Measurements from ENCODE around the gene GARNL3. TPM values are rescaled to one million over a fixed set of nuclear protein-coding genes. Genes with fewer than 3 reads are reported as not detected.
A peak's percentile ranks its signal among the peaks of the same experiment; 100 is the strongest.

Gene GARNL3
- total RNA-seq, 1 experiment from 2014 or later: 1.9 TPM

DNA sequence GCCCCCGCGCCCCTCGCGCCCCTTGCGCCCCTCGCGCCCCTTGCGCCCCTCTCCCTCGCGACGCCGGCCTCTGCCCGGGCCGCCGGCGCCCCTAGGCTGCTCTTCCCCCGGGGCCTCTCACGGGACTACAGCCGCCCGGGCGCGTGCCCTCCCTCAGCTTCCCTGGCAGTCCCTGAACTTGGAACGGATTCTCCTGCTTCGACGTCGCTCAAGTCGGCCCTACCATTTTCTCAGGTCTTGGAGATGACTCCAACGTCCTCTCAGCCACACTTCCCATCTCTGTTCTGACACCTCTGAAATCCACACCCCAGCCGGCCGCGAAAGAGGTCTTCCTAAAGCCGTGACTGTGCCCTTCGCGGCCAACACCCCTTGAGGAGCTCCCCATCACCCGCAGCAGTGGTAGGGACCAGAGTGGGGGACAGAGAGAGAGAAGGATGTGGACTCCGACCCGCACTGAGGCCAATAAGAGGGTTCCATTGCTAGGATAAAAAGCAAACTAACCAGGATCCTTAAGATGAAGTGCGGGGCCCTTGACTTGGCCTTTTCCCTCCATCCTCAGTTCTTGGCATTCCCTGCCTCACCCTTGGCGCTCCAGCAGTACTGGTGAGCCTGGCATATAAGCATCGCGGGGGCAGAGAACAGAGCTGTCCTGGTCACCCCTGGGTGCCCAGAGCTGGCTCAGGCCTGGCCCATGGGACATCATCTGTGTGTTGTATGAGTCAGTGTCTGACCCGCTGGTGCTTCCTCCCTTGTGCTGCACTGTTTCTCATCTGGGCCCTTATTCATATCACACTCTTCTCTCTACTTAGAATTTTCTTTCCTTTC is 38.6 kb upstream of the GARNL3 start:
- Histone ChIP-seq H3K9me3 (no peaks in the 10 kb centered on the region), H3K4me3 (peak overlapping the region; percentile 65), H3K27me3 (peaks cover 16% of the 10 kb centered on the region), H3K36me3 (no peaks in the 10 kb centered on the region; the same call in 1 of the 2 replicates)
- DNase-seq: peak; percentile 31

DNA sequence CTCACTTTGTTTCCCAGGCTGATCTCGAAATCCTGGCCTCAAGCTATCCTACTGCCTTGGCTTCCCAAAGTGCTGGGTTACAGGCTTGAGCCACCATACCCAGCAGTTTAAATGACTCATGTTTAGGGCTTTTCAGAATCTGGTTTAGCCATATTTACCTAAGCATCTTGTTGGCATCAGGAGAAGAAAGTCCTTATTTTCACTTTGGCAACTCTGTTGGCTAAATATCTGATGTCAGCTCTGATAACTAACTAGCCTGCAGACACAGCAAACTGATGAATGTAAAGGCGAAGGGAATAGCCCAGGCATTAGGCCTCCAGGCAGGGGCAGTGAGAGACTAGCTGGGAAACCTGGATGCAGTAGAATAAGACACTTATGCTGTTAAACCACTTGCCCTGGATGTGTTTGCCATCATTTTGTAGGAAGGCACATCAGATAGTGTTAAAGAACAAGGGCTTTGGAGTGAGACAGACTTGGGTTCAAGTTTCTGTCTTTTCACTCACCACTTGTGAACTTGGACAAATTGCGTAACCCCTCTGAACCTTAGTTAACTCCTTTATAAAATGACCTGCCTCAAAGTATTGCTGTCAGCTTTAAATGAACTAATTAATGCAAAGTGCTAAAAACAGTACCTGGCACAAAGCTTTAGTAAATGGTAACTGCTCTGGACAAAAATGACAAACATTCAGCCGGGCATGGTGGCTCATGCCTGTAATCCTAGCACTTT is 34.7 kb upstream of the GARNL3 start:
- no peak overlapping the region for H3K4me3 ChIP-seq
- H3K36me3 ChIP-seq: no peaks in the 10 kb centered on the region; the same call in 1 of the 2 replicates
- DNase-seq: no peak
- H3K27me3 ChIP-seq: no peaks in the 10 kb centered on the region
- H3K9me3 ChIP-seq: no peaks in the 10 kb centered on the region

DNA sequence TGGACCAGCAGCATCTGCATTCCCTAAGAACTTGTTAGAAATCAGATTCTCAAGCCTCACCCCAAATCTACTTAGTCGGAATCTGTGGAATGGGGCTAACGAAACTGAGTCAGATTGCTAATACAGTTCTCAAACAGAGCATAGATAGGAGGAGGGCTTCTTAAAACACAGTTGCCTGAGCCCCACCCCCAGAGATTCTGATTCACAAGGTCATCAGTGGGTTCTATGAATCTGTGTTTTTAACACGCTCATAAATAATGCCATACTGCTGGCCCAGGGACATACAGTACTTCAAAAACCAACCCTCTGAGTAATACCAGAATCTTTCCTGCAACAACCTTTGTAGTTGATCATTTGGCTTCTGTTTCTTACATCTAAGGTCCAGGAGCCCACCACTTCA is 32.9 kb upstream of the GARNL3 start:
- no peak for DNase-seq
- no peaks in the 10 kb centered on the region for H3K9me3 ChIP-seq
- no peaks in the 10 kb centered on the region for H3K27me3 ChIP-seq
- H3K4me3 ChIP-seq: no peak overlapping the region
- H3K36me3 ChIP-seq: no peaks in the 10 kb centered on the region; the same call in 1 of the 2 replicates

GRCh38 chr9:127232833-127233549 is 31.6 kb upstream of the GARNL3 start:
- Histone ChIP-seq H3K4me3 (no peak overlapping the region), H3K36me3 (no peaks in the 10 kb centered on the region), H3K27me3 (no peaks in the 10 kb centered on the region), H3K9me3 (no peaks in the 10 kb centered on the region)
- DNase-seq: no peak

GRCh38 chr9:127233550-127233949 is 31.0 kb upstream of the GARNL3 start:
- no peak overlapping the region for H3K4me3 ChIP-seq
- no peaks in the 10 kb centered on the region for H3K36me3 ChIP-seq
- no peak for DNase-seq
- no peaks in the 10 kb centered on the region for H3K27me3 ChIP-seq
- no peaks in the 10 kb centered on the region for H3K9me3 ChIP-seq

GRCh38 chr9:127233989-127234388 is 30.6 kb upstream of the GARNL3 start:
- H3K9me3 ChIP-seq: no peaks in the 10 kb centered on the region
- H3K27me3 ChIP-seq: no peaks in the 10 kb centered on the region
- H3K36me3 ChIP-seq: no peaks in the 10 kb centered on the region
- no peak overlapping the region for H3K4me3 ChIP-seq
- no peak for DNase-seq

GRCh38 chr9:127237801-127238200 is 26.8 kb upstream of the GARNL3 start:
- Histone ChIP-seq H3K27me3 (no peaks in the 10 kb centered on the region), H3K9me3 (no peaks in the 10 kb centered on the region), H3K36me3 (no peaks in the 10 kb centered on the region), H3K4me3 (no peak overlapping the region)
- no peak for DNase-seq

GRCh38 chr9:127241354-127241753 is 23.2 kb upstream of the GARNL3 start:
- no peaks in the 10 kb centered on the region for H3K27me3 ChIP-seq
- no peaks in the 10 kb centered on the region for H3K9me3 ChIP-seq
- no peak for DNase-seq
- H3K36me3 ChIP-seq: no peaks in the 10 kb centered on the region
- H3K4me3 ChIP-seq: no peak overlapping the region

GRCh38 chr9:127244609-127245601 is 19.7 kb upstream of the GARNL3 start:
- Histone ChIP-seq H3K27me3 (no peaks in the 10 kb centered on the region), H3K4me3 (peak overlapping the region; percentile 67), H3K9me3 (no peaks in the 10 kb centered on the region), H3K36me3 (no peaks in the 10 kb centered on the region)
- peak; percentile 98 for DNase-seq

- H3K9me3 ChIP-seq: no peaks in the 10 kb centered on the region
- H3K4me3 ChIP-seq: peak overlapping the region; percentile 67
- no peak for DNase-seq
Observed at GRCh38 chr9:127245637-127246164, 18.9 kb upstream of the GARNL3 start.

GRCh38 chr9:127248241-127248640 is 16.3 kb upstream of the GARNL3 start:
- DNase-seq: no peak

More at GRCh38 chr9:127245637-127246164, 18.9 kb upstream of the GARNL3 start:
- Histone ChIP-seq H3K27me3 (no peaks in the 10 kb centered on the region), H3K36me3 (no peaks in the 10 kb centered on the region)

DNA sequence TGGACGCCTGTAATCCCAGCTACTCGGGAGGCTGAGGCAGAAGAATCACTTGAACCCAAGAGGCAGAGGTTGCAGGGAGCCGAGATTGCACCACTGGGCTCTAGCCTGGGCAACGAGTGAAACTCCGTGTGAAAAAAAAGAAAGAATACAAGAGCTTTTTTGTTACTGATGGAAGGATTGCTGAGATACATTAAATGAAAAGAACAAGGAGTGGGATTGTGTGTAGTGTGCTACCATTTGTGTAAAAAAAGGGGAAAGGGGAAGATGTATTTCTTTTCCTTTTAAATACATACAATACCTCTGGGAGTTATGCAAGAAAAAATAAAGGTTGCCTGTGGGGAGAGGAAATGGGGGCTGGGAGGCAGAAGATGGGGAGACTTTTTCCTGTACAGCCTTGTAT is 14.7 kb upstream of the GARNL3 start:
- H3K4me3 ChIP-seq: no peak overlapping the region
- DNase-seq: no peak
- H3K9me3 ChIP-seq: no peaks in the 10 kb centered on the region
- H3K36me3 ChIP-seq: no peaks in the 10 kb centered on the region
- no peaks in the 10 kb centered on the region for H3K27me3 ChIP-seq

More at GRCh38 chr9:127248241-127248640, 16.3 kb upstream of the GARNL3 start:
- Histone ChIP-seq H3K36me3 (no peaks in the 10 kb centered on the region), H3K4me3 (no peak overlapping the region), H3K9me3 (no peaks in the 10 kb centered on the region), H3K27me3 (no peaks in the 10 kb centered on the region)

DNA sequence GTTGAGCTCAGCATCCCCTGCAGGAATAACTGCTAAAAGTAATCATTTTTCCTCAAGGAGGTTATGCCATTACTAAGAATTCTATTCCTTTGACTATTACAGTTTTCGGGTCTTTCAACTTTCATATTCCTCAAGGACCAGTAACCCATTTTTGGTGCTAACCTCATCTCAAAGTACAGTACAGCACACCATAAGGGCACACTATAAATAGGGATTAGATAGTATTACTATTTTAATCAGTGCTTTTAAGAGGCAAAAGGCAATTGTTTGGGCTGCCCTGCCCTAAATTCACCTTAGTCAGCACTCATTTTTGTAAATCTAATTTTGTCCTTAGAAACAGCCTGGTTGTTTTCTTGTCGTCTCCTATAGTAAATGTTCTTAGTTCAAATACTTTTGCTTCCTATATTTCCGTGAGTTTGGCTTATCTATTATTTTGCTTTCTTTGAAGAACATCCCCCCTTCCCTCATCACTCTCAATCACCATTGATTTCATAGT is 13.6 kb upstream of the GARNL3 start:
- H3K4me3 ChIP-seq: no peak overlapping the region
- H3K27me3 ChIP-seq: no peaks in the 10 kb centered on the region
- DNase-seq: no peak
- no peaks in the 10 kb centered on the region for H3K36me3 ChIP-seq
- no peaks in the 10 kb centered on the region for H3K9me3 ChIP-seq

DNA sequence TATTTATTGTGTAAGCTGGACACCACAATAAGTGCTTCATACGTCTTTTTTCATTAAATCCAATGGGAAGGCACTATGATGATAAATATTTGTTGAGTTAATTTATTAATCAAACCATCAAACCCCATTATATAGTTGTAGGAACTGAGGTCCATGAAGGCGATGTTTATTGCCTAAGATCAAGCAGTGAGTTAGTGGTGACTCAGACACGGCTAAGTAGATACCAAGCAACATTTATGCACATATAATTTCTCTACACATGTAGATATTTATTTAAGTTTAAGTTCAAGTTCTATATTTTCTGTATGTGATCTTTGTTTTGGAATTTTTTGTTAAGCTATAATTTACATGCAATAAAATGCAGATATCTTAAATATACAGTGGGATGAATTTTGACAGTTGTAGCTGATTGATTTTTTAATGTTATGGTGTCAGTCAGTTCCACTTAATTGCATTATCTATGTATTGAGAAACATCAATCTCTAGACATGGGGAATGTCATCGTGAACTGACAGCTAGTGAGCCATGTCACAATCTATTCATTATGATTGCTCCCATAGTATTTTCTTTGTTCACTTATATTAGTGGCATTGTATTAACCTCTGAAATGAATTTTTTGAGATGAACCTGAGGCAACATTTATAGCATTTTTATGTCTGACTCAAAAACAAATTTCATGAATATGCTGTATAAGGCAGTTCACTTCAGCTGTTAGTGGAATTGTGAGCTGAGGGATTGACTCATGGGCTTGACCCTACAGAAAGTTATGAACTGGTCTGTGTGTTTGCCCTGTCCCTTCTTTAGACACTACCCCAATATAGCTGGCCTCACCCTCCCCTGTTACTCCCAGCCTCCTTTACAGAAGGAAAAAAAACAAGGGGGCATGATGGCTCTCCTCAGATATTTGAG is 11.9 kb upstream of the GARNL3 start:
- Histone ChIP-seq H3K9me3 (no peaks in the 10 kb centered on the region), H3K36me3 (no peaks in the 10 kb centered on the region), H3K4me3 (no peak overlapping the region), H3K27me3 (no peaks in the 10 kb centered on the region)
- DNase-seq: no peak

DNA sequence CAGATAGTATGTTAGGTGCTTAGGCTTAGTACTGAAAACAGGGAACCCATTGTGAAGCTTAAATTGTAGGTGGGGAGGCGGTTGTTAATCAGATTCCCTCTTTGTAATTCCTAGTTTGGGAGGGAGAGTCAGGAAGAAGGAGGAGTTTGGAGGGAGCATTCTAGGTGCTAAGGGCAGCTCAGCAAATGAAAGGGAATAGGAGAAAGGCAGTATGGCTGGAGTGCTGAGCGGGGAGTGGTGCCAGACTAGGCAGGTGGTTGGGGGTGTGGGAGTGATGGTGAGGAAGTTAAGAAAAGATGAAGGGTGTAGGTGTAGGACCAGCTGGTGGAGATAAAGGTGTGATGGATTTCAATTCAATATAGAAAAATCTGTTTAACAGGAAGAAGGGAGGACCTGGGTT is 11.1 kb upstream of the GARNL3 start:
- H3K27me3 ChIP-seq: no peaks in the 10 kb centered on the region
- no peak for DNase-seq
- H3K4me3 ChIP-seq: no peak overlapping the region
- no peaks in the 10 kb centered on the region for H3K36me3 ChIP-seq
- no peaks in the 10 kb centered on the region for H3K9me3 ChIP-seq

Data from MG63 (cell line).